Ramos (cell line): ENCODE results near the gene AAK1.
"Not testable (repeated sequence)": the region's sequence is repeated elsewhere in the genome, so short reads cannot be mapped to it uniquely, and the experiment has no call there.

ENCODE experiments used
- in situ Hi-C: fragments of 300-500 bp; cut with MboI; formaldehyde crosslinking; loops from one replicate; pipeline ENCODE4 v1.14.3; 2022; ENCODE audit warnings: low sequenced_read_pairs; ENCODE audit not compliant: unreplicated experiment

The AAK1 gene

GRCh38 chr2:69428981-69429380, 214.6 kb downstream of the AAK1 start:
- in situ Hi-C loops = no loop called here

GRCh38 chr2:69424419-69424818, 219.1 kb downstream of the AAK1 start:
- in situ Hi-C loops = no loop called here

- in situ Hi-C loops = no loop called here
Observed at GRCh38 chr2:69422198-69422597, 221.3 kb downstream of the AAK1 start.

GRCh38 chr2:69419111-69419510, 224.4 kb downstream of the AAK1 start:
- in situ Hi-C loops = not testable (repeated sequence)

- in situ Hi-C loops = no loop called here
Observed at GRCh38 chr2:69416147-69416546, 227.4 kb downstream of the AAK1 start.
